Tibial nerve (tissue), 3 donors: ENCODE measurements around the gene MGMT.

Experiments
- POLR2A ChIP-seq, 2 donors: fragments of 450-650 bp; IDR thresholded peaks; one replicate each; pipeline ENCODE4 v1.6.1; 2017; ENCODE audit warnings: antibody characterized with exemption in 2 of 2, mild to moderate bottlenecking in 2 of 2, moderate library complexity in 2 of 2
- TF ChIP-seq, protein P1 (sequence below), 5 experiments: fragments of 200-600 bp in 3 of 5; fragments of 450-650 bp in 2 of 5; sonication (generic) in 3 of 5; IDR thresholded peaks; one replicate each; pipeline ENCODE4 v1.5.1; 2016 to 2019; ENCODE audit warnings: antibody characterized with exemption in 5 of 5, mild to moderate bottlenecking in 3 of 5, moderate library complexity in 2 of 5

GRCh38 chr10:129709627-129710509, 242.8 kb downstream of the MGMT start:
- TF ChIP-seq, protein P1, sequence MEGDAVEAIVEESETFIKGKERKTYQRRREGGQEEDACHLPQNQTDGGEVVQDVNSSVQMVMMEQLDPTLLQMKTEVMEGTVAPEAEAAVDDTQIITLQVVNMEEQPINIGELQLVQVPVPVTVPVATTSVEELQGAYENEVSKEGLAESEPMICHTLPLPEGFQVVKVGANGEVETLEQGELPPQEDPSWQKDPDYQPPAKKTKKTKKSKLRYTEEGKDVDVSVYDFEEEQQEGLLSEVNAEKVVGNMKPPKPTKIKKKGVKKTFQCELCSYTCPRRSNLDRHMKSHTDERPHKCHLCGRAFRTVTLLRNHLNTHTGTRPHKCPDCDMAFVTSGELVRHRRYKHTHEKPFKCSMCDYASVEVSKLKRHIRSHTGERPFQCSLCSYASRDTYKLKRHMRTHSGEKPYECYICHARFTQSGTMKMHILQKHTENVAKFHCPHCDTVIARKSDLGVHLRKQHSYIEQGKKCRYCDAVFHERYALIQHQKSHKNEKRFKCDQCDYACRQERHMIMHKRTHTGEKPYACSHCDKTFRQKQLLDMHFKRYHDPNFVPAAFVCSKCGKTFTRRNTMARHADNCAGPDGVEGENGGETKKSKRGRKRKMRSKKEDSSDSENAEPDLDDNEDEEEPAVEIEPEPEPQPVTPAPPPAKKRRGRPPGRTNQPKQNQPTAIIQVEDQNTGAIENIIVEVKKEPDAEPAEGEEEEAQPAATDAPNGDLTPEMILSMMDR (IDR thresholded peaks at IDR 0.05) = no peak
- no peak for TF ChIP-seq POLR2A (IDR thresholded peaks at IDR 0.05)
